HepG2 (cell line): Measurements from ENCODE around the gene CSNK2A2. TPM values are rescaled to one million over a fixed set of nuclear protein-coding genes. Genes with fewer than 3 reads are reported as not detected.

Experiments
- ATF7-NPFF ChIP-seq: sonication (generic); formaldehyde crosslinking; IDR thresholded peaks from 2 replicates; pipeline ENCODE4 v1.8.1; 2023; ENCODE audit warnings: mild to moderate bottlenecking, low read depth, missing genetic modification reagents, moderate library complexity
- E2F5 ChIP-seq: sonication (generic); formaldehyde crosslinking; conservative IDR thresholded peaks from 2 replicates; pipeline ENCODE4 v1.4.0; 2020; ENCODE audit warnings: missing genetic modification reagents
- ELF1 ChIP-seq: sonication (generic); formaldehyde crosslinking; IDR thresholded peaks from 2 replicates; pipeline ENCODE4 v1.4.0; 2020; ENCODE audit warnings: missing genetic modification reagents
- GFI1 ChIP-seq: sonication (generic); formaldehyde crosslinking; IDR thresholded peaks from 2 replicates; pipeline ENCODE4 v1.5.0; 2020; ENCODE audit warnings: missing genetic modification reagents, mild to moderate bottlenecking, borderline replicate concordance
- GZF1 ChIP-seq: sonication (generic); formaldehyde crosslinking; IDR thresholded peaks from 2 replicates; pipeline ENCODE4 v1.5.1; 2020; ENCODE audit warnings: mild to moderate bottlenecking, missing genetic modification reagents
- HDAC1 ChIP-seq: sonication (generic); formaldehyde crosslinking; IDR thresholded peaks from 2 replicates; pipeline ENCODE4 v1.5.1; 2020; ENCODE audit warnings: mild to moderate bottlenecking, missing genetic modification reagents
- KLF12 ChIP-seq: sonication (generic); formaldehyde crosslinking; IDR thresholded peaks from 2 replicates; pipeline ENCODE4 v1.4.0; 2020; ENCODE audit warnings: missing genetic modification reagents, borderline replicate concordance
- KLF6 ChIP-seq: IDR thresholded peaks from 2 replicates; pipeline ENCODE4 v1.8.0; 2016; ENCODE audit warnings: missing biosample characterization, missing genetic modification reagents
- MAX ChIP-seq: IDR thresholded peaks from 2 replicates; pipeline ENCODE4 v1.6.1; 2012; ENCODE audit warnings: inconsistent platforms
- MEIS2 ChIP-seq: sonication (generic); formaldehyde crosslinking; IDR thresholded peaks from 2 replicates; pipeline ENCODE4 v1.9.0; 2021; ENCODE audit warnings: mild to moderate bottlenecking, missing genetic modification reagents
- MLX ChIP-seq: IDR thresholded peaks from 2 replicates; pipeline ENCODE4 v1.6.1; 2016
- RBFOX2 ChIP-seq: fragments of 200-400 bp; formaldehyde crosslinking; IDR thresholded peaks from 2 replicates; pipeline ENCODE4 v1.6.1; 2017; ENCODE audit warnings: low read depth, mild to moderate bottlenecking, low read length
- SKI ChIP-seq: fragments of 450-650 bp; IDR thresholded peaks from one replicate; pipeline ENCODE4 v1.6.1; 2018; ENCODE audit warnings: mild to moderate bottlenecking; ENCODE audit not compliant: partially characterized antibody
- SMAD3 ChIP-seq: sonication (generic); formaldehyde crosslinking; IDR thresholded peaks from 2 replicates; pipeline ENCODE4 v1.4.0; 2020; ENCODE audit warnings: missing genetic modification reagents
- SP140L ChIP-seq: sonication (generic); formaldehyde crosslinking; IDR thresholded peaks from 2 replicates; pipeline ENCODE4 v1.4.0; 2020; ENCODE audit warnings: missing genetic modification reagents, borderline replicate concordance
- TARDBP ChIP-seq: sonication (generic); formaldehyde crosslinking; IDR thresholded peaks from 2 replicates; pipeline ENCODE4 v1.8.0; 2022; ENCODE audit warnings: mild to moderate bottlenecking, missing genetic modification reagents
- THAP11 ChIP-seq: IDR thresholded peaks from 2 replicates; pipeline ENCODE4 v1.6.1; 2016; ENCODE audit warnings: missing biosample characterization, missing genetic modification reagents
- THYN1 ChIP-seq: sonication (generic); formaldehyde crosslinking; IDR thresholded peaks from 2 replicates; pipeline ENCODE4 v1.8.1; 2023; ENCODE audit warnings: low read depth, mild to moderate bottlenecking, moderate library complexity, missing genetic modification reagents, borderline replicate concordance
- ZBTB7A ChIP-seq: sonication (generic); formaldehyde crosslinking; IDR thresholded peaks from 2 replicates; pipeline ENCODE4 v1.8.0; 2022; ENCODE audit warnings: mild to moderate bottlenecking, missing genetic modification reagents
- ZMYM4 ChIP-seq: sonication (generic); formaldehyde crosslinking; IDR thresholded peaks from 2 replicates; pipeline ENCODE4 v1.8.1; 2023; ENCODE audit warnings: mild to moderate bottlenecking, missing genetic modification reagents
- ZNF772 ChIP-seq: sonication (generic); formaldehyde crosslinking; IDR thresholded peaks from 2 replicates; pipeline ENCODE4 v1.5.0; 2020; ENCODE audit warnings: mild to moderate bottlenecking, missing genetic modification reagents
- polyA plus RNA-seq, 8 experiments: library from polyadenylated mRNA; depleted of rRNA in 3 of 8; stranded (reverse) in 7 of 8; unstranded in 1 of 8; fragments of >200 nt; fragmentation: Illumina TruSeq in 4 of 8; extraction: Trizol in 4 of 8; gene quantifications; 2 replicates each; pipeline versions ENCODE4 v1.2.1 to v1.2.3, GENCODE V29; 2011 to 2016; ENCODE audit warnings: low read depth in 4 of 8, missing spikeins in 1 of 8, mixed read lengths in 1 of 8; ENCODE audit not compliant: insufficient read depth in 1 of 8
- total RNA-seq, 5 experiments: library from RNA; depleted of rRNA; stranded (reverse); fragments of >200 nt; fragmentation: Illumina TruSeq; extraction: Trizol; gene quantifications; 2 replicates each; pipeline ENCODE4 v1.2.3, GENCODE V29; 2016; ENCODE audit warnings: low read depth in 1 of 5

The CSNK2A2 gene
- total and polyA plus RNA-seq, 2 of the 13 experiments (the other 11 are each of a cell fraction or from before 2014, with no cell fraction given): 46.4 to 56.9 TPM

GRCh38 chr16:58198022-58198683 lies at the start of gene CSNK2A2 (continued):
- peak; percentile 81 for TF ChIP-seq RBFOX2
- peak; percentile 76 for TF ChIP-seq ELF1
- TF ChIP-seq MLX (CRISPR knock-in tag): no peak
- TF ChIP-seq SP140L: no peak
- no peak for TF ChIP-seq TARDBP (CRISPR knock-in tag)
- TF ChIP-seq MAX: peak; percentile 53; the same call in 1 of the 2 replicates
- 0 out of 2 replicates have a peak, but pooled peaks have one; percentile 62 for TF ChIP-seq MEIS2
- peak; percentile 41; the same call in 1 of the 2 replicates for TF ChIP-seq ZNF772 (CRISPR knock-in tag)
- no peak for TF ChIP-seq GFI1 (CRISPR knock-in tag)
- TF ChIP-seq KLF6: 0 out of 2 replicates have a peak, but pooled peaks have one; percentile 33
- no peak for TF ChIP-seq E2F5 (CRISPR knock-in tag)
- TF ChIP-seq SMAD3 (CRISPR knock-in tag): no peak
- peak; percentile 75 for TF ChIP-seq ZMYM4 (CRISPR knock-in tag)
- TF ChIP-seq THYN1 (CRISPR knock-in tag): no peak
- no peak for TF ChIP-seq ZBTB7A
- TF ChIP-seq HDAC1 (CRISPR knock-in tag): peak; percentile 43; the same call in 1 of the 2 replicates
- TF ChIP-seq SKI: peak; percentile 41
- no peak for TF ChIP-seq GZF1
- 0 out of 2 replicates have a peak, but pooled peaks have one; percentile 30 for TF ChIP-seq ATF7-NPFF
- TF ChIP-seq KLF12: peak; percentile 90; the same call in 1 of the 2 replicates
- TF ChIP-seq THAP11 (CRISPR knock-in tag): peak; percentile 74
